PFSK-1 (cell line): ENCODE data around the gene MUC20.

Source experiments
- FOXP2 ChIP-seq: optimal IDR thresholded peaks from 2 replicates; pipeline ENCODE3; 2011; ENCODE audit warnings: borderline replicate concordance, control low read depth, inconsistent platforms; ENCODE audit not compliant: insufficient read depth; ENCODE audit errors: extremely low read length, extremely low read depth
- POLR2AphosphoS5 ChIP-seq: IDR thresholded peaks from 2 replicates; pipeline ENCODE4 v1.6.1; 2012; ENCODE audit warnings: low read depth, mild to moderate bottlenecking, control low read depth, low read length, moderate library complexity
- SIN3A ChIP-seq: IDR thresholded peaks from 2 replicates; pipeline ENCODE4 v1.6.1; 2012; ENCODE audit warnings: mild to moderate bottlenecking, low read length, moderate library complexity, borderline replicate concordance; ENCODE audit not compliant: insufficient read depth
- TAF1 ChIP-seq: IDR thresholded peaks from 2 replicates; pipeline ENCODE4 v1.6.1; 2012; ENCODE audit warnings: low read length, control low read depth, borderline replicate concordance; ENCODE audit not compliant: insufficient read depth
- TF ChIP-seq, protein P1 (sequence below), 2 experiments: IDR thresholded peaks; 2 replicates each; pipeline versions ENCODE4 v1.6.1 to v1.8.0; 2011 to 2012; ENCODE audit warnings: low read depth in 2 of 2, low read length in 2 of 2, control low read depth in 1 of 2, inconsistent platforms in 1 of 2, mild to moderate bottlenecking in 1 of 2, moderate library complexity in 1 of 2; ENCODE audit not compliant: insufficient read depth in 1 of 2

The MUC20 gene

DNA sequence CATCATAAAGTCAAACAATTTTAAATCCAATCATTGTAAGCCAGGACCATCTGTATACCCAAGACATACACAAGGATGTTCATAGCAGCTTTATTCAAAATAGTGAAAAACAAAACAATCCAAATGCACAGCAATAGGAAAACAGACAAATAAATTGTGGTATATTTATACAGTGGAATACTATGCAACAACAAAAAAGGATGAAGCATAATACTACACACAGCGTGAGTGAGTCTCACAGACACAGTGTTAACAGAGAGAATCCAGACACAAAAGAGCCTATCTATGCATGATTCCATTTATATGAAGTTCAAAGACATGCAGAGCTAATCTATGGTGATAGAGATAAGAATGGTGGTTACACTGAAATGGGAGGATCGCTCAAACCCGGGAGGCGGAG, 5.6 kb upstream of the MUC20 start:
- TF ChIP-seq, protein P1, sequence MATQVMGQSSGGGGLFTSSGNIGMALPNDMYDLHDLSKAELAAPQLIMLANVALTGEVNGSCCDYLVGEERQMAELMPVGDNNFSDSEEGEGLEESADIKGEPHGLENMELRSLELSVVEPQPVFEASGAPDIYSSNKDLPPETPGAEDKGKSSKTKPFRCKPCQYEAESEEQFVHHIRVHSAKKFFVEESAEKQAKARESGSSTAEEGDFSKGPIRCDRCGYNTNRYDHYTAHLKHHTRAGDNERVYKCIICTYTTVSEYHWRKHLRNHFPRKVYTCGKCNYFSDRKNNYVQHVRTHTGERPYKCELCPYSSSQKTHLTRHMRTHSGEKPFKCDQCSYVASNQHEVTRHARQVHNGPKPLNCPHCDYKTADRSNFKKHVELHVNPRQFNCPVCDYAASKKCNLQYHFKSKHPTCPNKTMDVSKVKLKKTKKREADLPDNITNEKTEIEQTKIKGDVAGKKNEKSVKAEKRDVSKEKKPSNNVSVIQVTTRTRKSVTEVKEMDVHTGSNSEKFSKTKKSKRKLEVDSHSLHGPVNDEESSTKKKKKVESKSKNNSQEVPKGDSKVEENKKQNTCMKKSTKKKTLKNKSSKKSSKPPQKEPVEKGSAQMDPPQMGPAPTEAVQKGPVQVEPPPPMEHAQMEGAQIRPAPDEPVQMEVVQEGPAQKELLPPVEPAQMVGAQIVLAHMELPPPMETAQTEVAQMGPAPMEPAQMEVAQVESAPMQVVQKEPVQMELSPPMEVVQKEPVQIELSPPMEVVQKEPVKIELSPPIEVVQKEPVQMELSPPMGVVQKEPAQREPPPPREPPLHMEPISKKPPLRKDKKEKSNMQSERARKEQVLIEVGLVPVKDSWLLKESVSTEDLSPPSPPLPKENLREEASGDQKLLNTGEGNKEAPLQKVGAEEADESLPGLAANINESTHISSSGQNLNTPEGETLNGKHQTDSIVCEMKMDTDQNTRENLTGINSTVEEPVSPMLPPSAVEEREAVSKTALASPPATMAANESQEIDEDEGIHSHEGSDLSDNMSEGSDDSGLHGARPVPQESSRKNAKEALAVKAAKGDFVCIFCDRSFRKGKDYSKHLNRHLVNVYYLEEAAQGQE (IDR thresholded peaks at IDR 0.05; ENCODE audit: insufficient read depth in 1 of 2, low read depth in 2 of 2, low read length in 2 of 2), result no peak
- TF ChIP-seq FOXP2 (no peak), TAF1 (no peak), POLR2AphosphoS5 (no peak), SIN3A (no peak)

DNA sequence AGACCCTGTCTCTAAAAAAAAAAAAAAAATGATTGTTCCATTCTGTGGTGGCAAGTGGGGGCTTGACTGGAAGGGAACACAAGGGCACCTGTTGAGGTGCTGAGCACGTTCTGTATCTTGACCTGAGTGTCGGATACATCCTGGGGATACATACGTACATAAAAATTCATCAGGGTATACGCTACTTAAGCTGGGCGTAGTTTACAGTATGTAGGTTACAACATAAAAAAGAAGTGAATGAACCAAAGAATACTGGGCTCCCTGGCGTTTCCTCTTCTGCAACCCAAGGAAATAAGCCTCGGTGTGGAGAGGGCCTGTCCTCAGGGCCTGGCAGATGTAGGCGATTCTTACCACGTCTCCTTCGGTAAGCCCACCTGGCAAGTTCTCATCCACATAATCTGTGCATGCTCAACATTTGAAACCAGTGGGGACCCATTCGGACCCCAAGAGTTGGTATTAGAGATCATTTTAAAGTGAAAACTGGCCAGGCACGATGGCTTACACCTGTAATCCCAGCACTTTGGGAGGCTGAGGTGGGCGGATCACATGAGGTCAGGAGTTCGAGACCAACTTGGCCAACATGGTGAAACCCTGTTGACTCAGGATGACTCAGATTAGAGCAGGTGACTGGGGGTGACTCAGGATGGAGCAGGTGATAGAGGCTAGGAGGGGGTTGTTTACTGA, 5.1 kb upstream of the MUC20 start:
- TF ChIP-seq FOXP2, result no peak
- TF ChIP-seq POLR2AphosphoS5, result no peak
- TF ChIP-seq, protein P1 (IDR thresholded peaks at IDR 0.05; ENCODE audit: insufficient read depth in 1 of 2, low read depth in 2 of 2, low read length in 2 of 2), result no peak
- no peak for TF ChIP-seq TAF1
- TF ChIP-seq SIN3A, result no peak

DNA sequence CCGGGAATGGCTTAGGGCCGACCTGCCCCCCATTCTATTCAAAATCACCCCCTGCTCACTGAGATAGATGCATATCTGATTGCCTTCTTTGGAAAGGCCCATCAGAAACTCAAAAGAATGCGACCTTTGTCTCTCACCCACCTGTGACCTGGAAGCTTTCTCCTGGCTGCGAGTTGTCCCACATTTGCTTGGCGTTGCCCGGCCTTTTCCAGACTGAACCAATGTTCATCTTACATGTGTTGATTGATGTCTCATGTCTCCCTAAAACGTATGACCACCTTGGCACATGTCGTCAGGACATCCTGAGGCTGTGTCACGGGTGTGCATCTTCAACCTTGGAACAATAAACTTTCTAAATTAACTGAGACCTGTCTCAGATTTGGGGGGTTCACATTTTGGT, 3.4 kb upstream of the MUC20 start:
- TF ChIP-seq POLR2AphosphoS5 (no peak), TAF1 (no peak), FOXP2 (no peak), SIN3A (no peak)
- TF ChIP-seq, protein P1 (IDR thresholded peaks at IDR 0.05; ENCODE audit: insufficient read depth in 1 of 2, low read depth in 2 of 2, low read length in 2 of 2), result no peak

DNA sequence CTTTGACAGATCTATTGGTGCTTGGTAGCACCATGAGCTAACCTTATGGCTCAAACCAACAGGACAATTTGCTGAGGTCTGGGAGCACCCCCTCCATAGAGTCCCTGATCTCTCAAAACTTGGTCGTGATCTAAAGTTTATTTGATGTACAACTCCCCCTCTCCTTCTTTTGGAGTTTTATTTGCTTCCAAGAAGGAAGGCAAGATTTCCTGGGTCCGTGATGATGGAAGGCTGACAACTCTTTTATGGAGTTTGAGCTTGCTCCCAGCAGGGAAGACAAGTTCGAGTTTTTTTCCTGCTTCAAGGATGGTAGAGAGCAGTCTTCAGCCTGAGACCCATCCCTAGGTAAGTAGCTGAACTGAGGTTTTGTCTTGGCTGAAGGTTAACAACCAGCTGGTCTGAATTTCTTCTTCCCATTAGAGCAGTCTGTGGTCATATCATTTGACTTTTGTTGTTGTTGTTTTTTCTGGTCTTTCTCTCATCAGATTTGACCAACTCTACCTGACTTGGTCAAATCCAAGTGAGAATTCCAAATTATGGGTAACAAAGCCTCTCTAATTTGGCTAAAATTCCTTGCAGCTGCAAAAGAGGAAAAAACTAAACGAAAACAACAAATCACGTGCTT, 2.8 kb upstream of the MUC20 start:
- no peak for TF ChIP-seq FOXP2

DNA sequence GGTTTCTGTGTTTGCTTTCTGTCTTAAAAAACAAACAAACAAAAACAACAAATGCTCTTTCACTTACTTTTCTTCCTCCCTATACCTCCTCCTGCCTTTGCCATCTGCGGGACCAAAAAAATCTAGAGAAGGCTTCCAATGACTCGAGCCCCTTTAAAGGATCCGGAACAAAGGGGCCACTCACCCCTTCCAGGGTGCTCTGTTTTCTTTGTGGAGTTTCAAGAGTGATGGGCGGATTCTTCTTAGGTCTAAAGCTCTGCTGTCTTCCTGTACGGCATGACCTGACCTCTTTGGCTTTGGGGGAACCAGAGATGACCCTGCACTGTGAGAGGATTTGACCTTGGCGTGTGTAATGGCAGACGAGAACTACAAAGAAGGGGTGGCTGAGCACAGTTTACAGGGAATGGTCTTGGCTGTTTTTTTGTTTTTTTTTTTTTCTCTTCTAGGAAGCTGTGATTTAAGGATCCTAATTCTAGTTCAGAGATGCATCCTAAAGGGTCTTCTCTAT, 2.2 kb upstream of the MUC20 start:
- TF ChIP-seq, protein P1 (IDR thresholded peaks at IDR 0.05; ENCODE audit: insufficient read depth in 1 of 2, low read depth in 2 of 2, low read length in 2 of 2), result no peak
- TF ChIP-seq POLR2AphosphoS5 (no peak), TAF1 (no peak), SIN3A (no peak), FOXP2 (no peak)
